ENCODE data around the gene DENND1A. TPM values are rescaled to one million over a fixed set of nuclear protein-coding genes. Genes with fewer than 3 reads are reported as not detected.

Gene DENND1A
- total and polyA plus RNA-seq, 2 experiments from 2014 or later, result 13.1 to 28.7 TPM

DNA sequence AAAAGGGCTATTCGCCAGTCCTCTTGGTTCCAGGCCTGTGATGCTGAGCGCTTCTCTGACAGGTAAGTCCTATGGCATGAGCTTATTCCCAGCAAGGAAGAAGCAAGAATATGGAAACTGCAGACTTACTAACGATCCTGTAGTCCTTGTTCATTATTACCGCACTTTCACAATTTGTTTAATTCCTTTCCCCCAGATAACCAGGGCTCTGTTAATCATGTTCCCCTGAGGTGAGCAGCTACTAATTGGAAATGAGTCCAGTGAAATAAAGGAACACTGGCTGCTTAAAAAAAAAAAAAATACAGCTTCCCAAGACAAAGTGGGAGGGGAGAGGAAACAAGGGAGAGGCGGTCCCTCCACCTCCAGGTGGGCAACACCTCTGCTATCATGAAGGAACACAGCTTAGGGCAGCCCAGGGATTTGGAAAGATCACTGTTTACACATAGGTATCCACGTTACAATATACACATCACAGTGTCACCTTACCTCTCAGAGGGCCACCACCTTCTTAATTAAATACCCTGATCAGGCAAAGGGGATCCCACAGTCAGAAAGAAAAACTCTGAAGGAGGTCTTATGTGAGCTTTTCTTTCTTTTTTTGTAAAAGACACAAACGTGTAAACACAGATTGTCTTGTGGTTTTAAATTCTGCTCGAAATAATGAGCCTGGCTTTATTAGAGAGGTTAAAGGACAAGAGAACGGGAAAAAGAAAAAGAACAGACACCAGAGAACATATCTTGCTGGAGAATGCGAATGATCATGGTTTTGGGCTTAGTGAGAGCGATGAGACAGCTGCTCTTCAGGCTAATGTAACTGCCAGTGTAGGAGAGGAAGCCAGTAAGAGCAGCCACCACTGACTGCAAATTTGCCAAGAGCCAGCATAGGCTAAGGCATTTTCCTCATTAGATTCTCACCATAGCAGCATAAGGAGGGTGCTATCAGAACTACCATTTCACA, 315.3 kb downstream of the DENND1A start:
- Histone ChIP-seq H4K20me1 (replicated peaks; ENCODE audit: insufficient read depth) (peaks cover 7% of the 10 kb centered on the region; the same call in 1 of the 2 replicates), H3K9me2 (ENCODE audit: insufficient read depth) (no peaks in the 10 kb centered on the region), H3K4me3 (no peak overlapping the region), H3K36me3 (ENCODE audit: insufficient read depth) (no peaks in the 10 kb centered on the region), H3K79me2 (replicated peaks; ENCODE audit: insufficient read depth) (no peaks in the 10 kb centered on the region), H3K4me2 (no peak overlapping the region), H2AFZ (no peak overlapping the region), H3F3A (replicated peaks; ENCODE audit: low read depth) (no peaks in the 10 kb centered on the region), H3K27me3 (ENCODE audit: insufficient read depth) (no peaks in the 10 kb centered on the region), H3K27ac (ENCODE audit: low read depth) (no peak overlapping the region), H3K4me1 (ENCODE audit: insufficient read depth) (peaks cover 11% of the 10 kb centered on the region)
- no peak overlapping the region for H3K27ac Mint-ChIP-seq
- H3K4me3 Mint-ChIP-seq, result no peak overlapping the region
- DNase-seq (ENCODE audit: low spot score), result no peak
- no peak for ATAC-seq
- TF ChIP-seq JUNB (IDR thresholded peaks at IDR 0.05; ENCODE audit: unreplicated experiment) (no peak), CREB1 (CRISPR knock-in tag; IDR thresholded peaks at IDR 0.05; ENCODE audit: low read depth) (no peak)
- peaks cover 9% of the 10 kb centered on the region for H3K27me3 Mint-ChIP-seq (ENCODE audit: insufficient read depth, low read depth, poor library complexity)
- H3K36me3 Mint-ChIP-seq (ENCODE audit: low read depth), result no peaks in the 10 kb centered on the region
- H3K4me1 Mint-ChIP-seq, result peaks cover 26% of the 10 kb centered on the region
- H3K9me3 Mint-ChIP-seq, result no peaks in the 10 kb centered on the region

GRCh38 chr9:123611226-123611625, 318.7 kb downstream of the DENND1A start:
- no peak for DNase-seq (ENCODE audit: low spot score)
- Histone ChIP-seq H4K20me1 (replicated peaks; ENCODE audit: insufficient read depth) (no peaks in the 10 kb centered on the region), H3K36me3 (ENCODE audit: insufficient read depth) (no peaks in the 10 kb centered on the region), H2AFZ (no peak overlapping the region), H3F3A (replicated peaks; ENCODE audit: low read depth) (no peaks in the 10 kb centered on the region), H3K4me1 (ENCODE audit: insufficient read depth) (peaks cover under 1% of the 10 kb centered on the region; the same call in 1 of the 2 replicates), H3K79me2 (replicated peaks; ENCODE audit: insufficient read depth) (no peaks in the 10 kb centered on the region), H3K9me2 (ENCODE audit: insufficient read depth) (no peaks in the 10 kb centered on the region), H3K4me2 (no peak overlapping the region), H3K27me3 (ENCODE audit: insufficient read depth) (no peaks in the 10 kb centered on the region), H3K27ac (ENCODE audit: low read depth) (no peak overlapping the region), H3K4me3 (no peak overlapping the region)
- peaks cover 12% of the 10 kb centered on the region for H3K4me1 Mint-ChIP-seq
- H3K4me3 Mint-ChIP-seq, result no peak overlapping the region
- H3K36me3 Mint-ChIP-seq (ENCODE audit: low read depth), result no peaks in the 10 kb centered on the region
- no peak for ATAC-seq
- peaks cover 9% of the 10 kb centered on the region for H3K27me3 Mint-ChIP-seq (ENCODE audit: insufficient read depth, low read depth, poor library complexity)
- H3K27ac Mint-ChIP-seq, result no peak overlapping the region
- no peaks in the 10 kb centered on the region for H3K9me3 Mint-ChIP-seq
- TF ChIP-seq NANOG (IDR thresholded peaks at IDR 0.05; ENCODE audit: borderline replicate concordance) (no peak), POLR2AphosphoS5 (IDR thresholded peaks at IDR 0.05; ENCODE audit: low read depth) (no peak), CTCF (conservative IDR thresholded peaks at IDR 0.05; ENCODE audit: low read depth in 2 of 2) (no peak), REST (IDR thresholded peaks at IDR 0.05; ENCODE audit: unreplicated experiment) (no peak), EZH2 (IDR thresholded peaks at IDR 0.05; ENCODE audit: low read depth, unreplicated experiment) (no peak), ZNF462 (CRISPR knock-in tag; IDR thresholded peaks at IDR 0.05) (no peak), CREB1 (CRISPR knock-in tag; IDR thresholded peaks at IDR 0.05; ENCODE audit: low read depth) (no peak), ZNF114 (CRISPR knock-in tag; IDR thresholded peaks at IDR 0.05) (no peak)
